ENCODE data around the gene TSPAN31.

- TF ChIP-seq, protein P1, sequence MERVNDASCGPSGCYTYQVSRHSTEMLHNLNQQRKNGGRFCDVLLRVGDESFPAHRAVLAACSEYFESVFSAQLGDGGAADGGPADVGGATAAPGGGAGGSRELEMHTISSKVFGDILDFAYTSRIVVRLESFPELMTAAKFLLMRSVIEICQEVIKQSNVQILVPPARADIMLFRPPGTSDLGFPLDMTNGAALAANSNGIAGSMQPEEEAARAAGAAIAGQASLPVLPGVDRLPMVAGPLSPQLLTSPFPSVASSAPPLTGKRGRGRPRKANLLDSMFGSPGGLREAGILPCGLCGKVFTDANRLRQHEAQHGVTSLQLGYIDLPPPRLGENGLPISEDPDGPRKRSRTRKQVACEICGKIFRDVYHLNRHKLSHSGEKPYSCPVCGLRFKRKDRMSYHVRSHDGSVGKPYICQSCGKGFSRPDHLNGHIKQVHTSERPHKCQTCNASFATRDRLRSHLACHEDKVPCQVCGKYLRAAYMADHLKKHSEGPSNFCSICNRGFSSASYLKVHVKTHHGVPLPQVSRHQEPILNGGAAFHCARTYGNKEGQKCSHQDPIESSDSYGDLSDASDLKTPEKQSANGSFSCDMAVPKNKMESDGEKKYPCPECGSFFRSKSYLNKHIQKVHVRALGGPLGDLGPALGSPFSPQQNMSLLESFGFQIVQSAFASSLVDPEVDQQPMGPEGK (CRISPR knock-in tag; IDR thresholded peaks at IDR 0.05; ENCODE audit: borderline replicate concordance), result no peak
- no peak for TF ChIP-seq ARNTL (CRISPR knock-in tag; IDR thresholded peaks at IDR 0.05; ENCODE audit: borderline replicate concordance, low read depth)
- TF ChIP-seq, protein P2, sequence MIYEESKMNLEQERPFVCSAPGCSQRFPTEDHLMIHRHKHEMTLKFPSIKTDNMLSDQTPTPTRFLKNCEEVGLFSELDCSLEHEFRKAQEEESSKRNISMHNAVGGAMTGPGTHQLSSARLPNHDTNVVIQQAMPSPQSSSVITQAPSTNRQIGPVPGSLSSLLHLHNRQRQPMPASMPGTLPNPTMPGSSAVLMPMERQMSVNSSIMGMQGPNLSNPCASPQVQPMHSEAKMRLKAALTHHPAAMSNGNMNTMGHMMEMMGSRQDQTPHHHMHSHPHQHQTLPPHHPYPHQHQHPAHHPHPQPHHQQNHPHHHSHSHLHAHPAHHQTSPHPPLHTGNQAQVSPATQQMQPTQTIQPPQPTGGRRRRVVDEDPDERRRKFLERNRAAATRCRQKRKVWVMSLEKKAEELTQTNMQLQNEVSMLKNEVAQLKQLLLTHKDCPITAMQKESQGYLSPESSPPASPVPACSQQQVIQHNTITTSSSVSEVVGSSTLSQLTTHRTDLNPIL (CRISPR knock-in tag; IDR thresholded peaks at IDR 0.05; ENCODE audit: low read depth), result no peak
- TF ChIP-seq, protein P3, sequence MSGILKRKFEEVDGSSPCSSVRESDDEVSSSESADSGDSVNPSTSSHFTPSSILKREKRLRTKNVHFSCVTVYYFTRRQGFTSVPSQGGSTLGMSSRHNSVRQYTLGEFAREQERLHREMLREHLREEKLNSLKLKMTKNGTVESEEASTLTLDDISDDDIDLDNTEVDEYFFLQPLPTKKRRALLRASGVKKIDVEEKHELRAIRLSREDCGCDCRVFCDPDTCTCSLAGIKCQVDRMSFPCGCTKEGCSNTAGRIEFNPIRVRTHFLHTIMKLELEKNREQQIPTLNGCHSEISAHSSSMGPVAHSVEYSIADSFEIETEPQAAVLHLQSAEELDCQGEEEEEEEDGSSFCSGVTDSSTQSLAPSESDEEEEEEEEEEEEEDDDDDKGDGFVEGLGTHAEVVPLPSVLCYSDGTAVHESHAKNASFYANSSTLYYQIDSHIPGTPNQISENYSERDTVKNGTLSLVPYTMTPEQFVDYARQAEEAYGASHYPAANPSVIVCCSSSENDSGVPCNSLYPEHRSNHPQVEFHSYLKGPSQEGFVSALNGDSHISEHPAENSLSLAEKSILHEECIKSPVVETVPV (CRISPR knock-in tag; IDR thresholded peaks at IDR 0.05), result no peak
- no peak for TF ChIP-seq TSHZ2 (CRISPR knock-in tag; IDR thresholded peaks at IDR 0.05)
- no peak for TF ChIP-seq ZFP3 (CRISPR knock-in tag; IDR thresholded peaks at IDR 0.05)
These were observed 20.6 kb upstream of the TSPAN31 start for GRCh38 chr12:57724003-57724935.

Data from SK-N-SH treated with all-trans-retinoic acid at 6 μM for 48 hours (cell line).